IPS DF 19.7 (cell line): Measurements from ENCODE around the gene SLC24A3.

Experiments used
- DNase-seq: peaks from one replicate; pipeline ENCODE4 v3.0.0-alpha.2; 2013; ENCODE audit warnings: low read depth, low spot score

Gene SLC24A3

GRCh38 chr20:19589787-19590362 lies 377.4 kb downstream of the SLC24A3 start:
- DNase-seq = no peak

DNA sequence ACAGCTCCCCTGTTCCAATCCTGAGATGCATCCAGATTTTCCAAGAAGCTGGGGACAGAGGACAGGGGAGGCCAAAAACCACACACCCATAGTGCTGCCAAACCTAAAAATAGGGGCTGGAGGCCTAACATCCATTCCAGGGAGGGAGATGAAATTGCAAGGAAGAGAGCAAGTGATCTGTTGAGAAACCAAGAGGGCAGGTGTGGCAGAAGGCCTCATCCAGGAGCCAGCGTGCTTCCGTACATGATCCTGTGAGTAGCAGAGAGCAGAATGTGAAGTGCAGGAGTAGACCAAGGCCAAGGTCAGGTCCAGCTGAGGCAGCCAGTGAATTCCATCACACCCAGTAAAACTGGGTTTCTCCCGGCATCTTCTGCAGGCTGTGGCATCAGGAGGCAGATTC lies 377.9 kb downstream of the SLC24A3 start:
- no peak for DNase-seq

DNA sequence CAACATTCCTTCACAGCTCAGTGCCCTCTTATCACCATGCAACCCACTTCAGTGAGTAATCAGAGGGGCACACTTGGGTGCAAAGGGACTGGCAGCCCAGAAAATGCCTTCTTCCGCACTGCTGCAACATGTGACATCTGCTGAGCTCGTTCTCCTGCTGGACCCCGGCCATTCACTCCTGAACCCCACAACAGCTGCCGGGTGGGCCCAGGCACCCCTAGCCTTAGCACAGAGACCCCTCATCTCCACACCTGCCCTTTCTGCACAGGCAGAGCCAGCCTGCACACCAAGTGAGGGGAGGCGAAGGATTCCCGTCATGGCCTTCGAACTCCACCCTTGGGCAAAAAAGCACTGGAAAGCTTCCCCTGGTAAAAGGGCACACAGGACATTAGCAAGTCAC lies 381.3 kb downstream of the SLC24A3 start:
- DNase-seq = no peak

GRCh38 chr20:19594896-19595295 lies 382.5 kb downstream of the SLC24A3 start:
- no peak for DNase-seq

- DNase-seq = peak; percentile 15
Measured at GRCh38 chr20:19598117-19598850, 385.8 kb downstream of the SLC24A3 start.

DNA sequence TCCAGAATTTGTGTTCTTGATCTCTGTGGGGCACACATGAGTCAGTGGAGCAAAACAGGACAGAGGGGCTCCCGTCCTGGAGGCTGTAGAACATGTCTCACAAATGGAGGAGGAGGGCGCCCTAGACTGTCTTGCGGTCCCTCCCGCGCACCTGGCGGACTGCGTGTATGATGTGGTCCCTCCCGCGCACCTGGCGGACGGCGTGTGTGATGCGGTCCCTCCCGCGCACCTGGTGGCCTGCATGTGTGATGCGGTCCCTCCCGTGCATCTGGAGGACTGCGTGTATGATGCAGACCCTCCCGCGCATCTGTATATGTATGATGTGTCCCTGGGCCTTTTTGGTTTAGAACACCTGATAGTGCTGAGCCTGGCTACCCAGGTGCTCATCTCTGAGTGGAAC lies 386.8 kb downstream of the SLC24A3 start:
- DNase-seq = no peak

DNA sequence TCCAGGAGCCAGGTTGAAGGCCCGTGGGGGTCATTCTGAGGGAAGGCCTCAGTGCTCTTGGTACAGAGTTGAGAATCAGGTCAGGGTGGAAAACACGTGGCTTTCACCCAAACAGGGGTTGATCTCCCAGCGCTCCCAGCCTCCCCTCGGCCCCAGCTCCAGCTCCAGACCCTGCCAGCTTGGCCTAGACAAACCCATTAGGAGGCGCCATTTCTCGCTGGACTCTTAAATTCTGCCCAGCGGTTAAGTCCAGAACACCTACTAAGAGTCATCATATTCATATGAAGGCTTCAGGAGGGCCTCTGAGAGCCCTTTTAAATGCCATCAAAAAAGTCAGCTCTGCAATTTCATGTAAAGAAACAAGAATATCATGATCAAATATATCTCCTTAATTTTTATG lies 387.6 kb downstream of the SLC24A3 start:
- DNase-seq = no peak

DNA sequence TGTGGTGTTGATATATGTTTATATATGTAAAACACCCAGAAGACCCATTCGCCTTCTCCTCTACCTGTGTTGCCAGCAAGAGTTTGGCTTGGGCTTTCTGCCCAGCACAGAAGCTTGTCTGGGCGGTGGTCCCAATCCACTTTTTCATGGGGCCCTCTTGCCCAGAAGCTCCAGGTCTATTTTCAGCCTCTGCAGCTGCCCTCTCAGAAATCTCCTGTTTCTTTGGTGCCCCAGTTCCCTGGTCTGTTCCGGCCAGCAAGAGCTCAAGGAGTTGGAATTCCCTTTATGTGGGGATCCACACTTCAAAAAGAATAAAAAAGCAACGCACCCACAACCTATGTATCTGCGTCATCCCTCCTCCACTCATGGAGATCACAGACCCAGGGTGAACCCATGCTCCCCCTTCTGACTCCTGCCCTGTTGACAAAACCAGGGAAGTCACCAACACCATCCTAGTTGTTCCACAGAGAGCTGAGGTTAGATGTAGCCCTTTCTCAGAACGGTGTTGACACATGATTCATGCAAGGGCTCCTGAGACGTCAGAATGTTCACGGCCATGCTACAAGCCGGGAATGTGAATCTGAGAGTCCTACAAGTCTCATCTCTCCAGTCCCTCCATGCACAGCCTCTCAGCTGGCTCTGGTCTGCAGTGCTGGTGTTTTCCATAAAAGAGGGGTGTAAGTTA lies 388.8 kb downstream of the SLC24A3 start:
- DNase-seq = no peak

GRCh38 chr20:19602675-19603375 lies 390.4 kb downstream of the SLC24A3 start:
- no peak for DNase-seq

- DNase-seq = no peak
Measured at GRCh38 chr20:19603376-19603750, 390.9 kb downstream of the SLC24A3 start.

GRCh38 chr20:19605786-19606485 lies 393.5 kb downstream of the SLC24A3 start:
- no peak for DNase-seq

GRCh38 chr20:19609642-19610223 lies 397.3 kb downstream of the SLC24A3 start:
- DNase-seq = no peak

DNA sequence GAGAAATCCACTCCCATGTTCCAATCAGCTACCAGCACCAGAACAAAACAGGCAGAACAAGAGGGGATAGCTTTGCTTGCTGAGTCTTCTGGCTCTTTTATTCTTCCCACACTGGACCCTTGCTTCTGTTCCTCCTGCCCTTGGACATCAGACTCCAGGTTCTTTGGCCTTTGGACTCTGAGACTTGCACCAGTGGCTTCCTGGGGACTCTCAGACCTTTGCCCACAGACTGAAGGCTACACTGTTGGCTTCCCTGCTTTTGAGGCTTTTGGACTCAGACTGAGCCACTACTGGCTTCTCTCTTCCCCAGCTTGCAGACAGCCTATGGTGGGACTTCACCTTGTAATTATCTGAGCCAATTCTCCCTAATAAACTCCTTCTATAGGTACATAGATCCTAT lies 403.2 kb downstream of the SLC24A3 start:
- no peak for DNase-seq

DNA sequence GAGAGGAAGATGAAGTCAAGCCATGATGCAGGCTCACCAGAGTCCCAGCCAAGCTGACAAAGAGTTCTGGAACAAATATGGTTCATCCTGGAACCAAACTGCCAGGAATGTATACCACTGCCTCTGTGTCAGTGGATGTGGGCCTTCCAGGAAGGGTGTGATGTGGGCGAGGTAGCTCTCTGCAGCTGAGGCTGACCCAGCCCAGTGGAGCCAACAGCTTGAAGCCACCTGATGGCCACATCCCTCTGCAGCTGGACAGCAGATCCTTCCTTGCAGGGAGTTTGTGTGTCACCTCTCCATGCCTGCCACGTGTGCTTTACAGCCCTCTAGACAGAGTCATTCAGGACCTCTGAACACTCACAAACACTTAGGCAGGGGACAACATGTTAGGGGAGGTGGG lies 403.6 kb downstream of the SLC24A3 start:
- no peak for DNase-seq

GRCh38 chr20:19616620-19617019 lies 404.2 kb downstream of the SLC24A3 start:
- no peak for DNase-seq

GRCh38 chr20:19617256-19617655 lies 404.8 kb downstream of the SLC24A3 start:
- DNase-seq = no peak

DNA sequence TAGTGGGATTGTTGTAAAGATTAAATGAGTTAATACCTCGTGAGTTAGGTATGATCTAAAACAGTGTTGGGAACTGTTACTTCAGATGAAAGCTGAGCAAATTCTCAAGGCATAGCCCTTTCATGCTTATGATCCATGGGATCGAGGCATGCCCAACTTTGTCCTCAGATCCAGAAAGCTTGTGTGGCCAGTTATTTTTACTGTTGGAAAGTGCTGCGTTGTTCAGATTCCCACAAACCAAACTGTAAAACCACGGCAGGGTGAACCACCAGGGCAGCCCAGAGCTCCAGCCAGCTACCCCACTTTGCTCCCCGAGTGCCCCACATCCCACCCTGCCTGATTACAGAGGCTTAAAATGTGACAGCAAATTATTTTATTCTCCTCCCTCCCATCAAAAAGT lies 406.3 kb downstream of the SLC24A3 start:
- DNase-seq = no peak

GRCh38 chr20:19619904-19620430 lies 407.5 kb downstream of the SLC24A3 start:
- DNase-seq = no peak

DNA sequence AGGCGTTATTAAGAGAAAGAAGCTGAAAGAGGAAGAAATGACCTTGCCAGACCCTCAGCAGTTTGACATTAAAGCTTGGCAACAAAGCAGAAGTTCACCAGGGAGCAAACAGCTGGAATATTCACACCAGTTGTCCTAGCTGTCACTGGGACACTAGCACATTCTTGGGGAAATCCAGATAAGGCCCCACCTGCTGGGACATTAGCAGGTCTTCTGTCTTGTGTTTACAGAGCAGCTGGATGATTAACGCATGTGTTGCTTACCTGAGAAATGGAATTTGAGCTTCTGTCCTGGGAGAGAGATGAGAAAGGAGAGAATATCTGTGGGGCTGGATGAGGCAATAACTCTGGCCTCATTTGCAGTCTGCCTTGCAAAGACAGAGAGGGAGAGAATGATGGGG lies 408.0 kb downstream of the SLC24A3 start:
- DNase-seq = peak; percentile 80

- DNase-seq = no peak
Measured at GRCh38 chr20:19621072-19621471, 408.6 kb downstream of the SLC24A3 start.
